ENCODE data around the gene CLCN2.
A peak's percentile ranks its signal among the peaks of the same experiment; 100 is the strongest.
"Not testable (repeated sequence)": the region's sequence is repeated elsewhere in the genome, so short reads cannot be mapped to it uniquely, and the experiment has no call there.

CLCN2 gene

GRCh38 chr3:184345317-184346144 is 15.9 kb downstream of the CLCN2 start:
- no peak for DNase-seq (ENCODE audit: low read depth)

- DNase-seq (ENCODE audit: low read depth), result no peak
Measured at GRCh38 chr3:184344579-184345316, 16.7 kb downstream of the CLCN2 start.

- DNase-seq (ENCODE audit: low read depth), result no peak
Measured at GRCh38 chr3:184343200-184343876, 18.1 kb downstream of the CLCN2 start.

DNA sequence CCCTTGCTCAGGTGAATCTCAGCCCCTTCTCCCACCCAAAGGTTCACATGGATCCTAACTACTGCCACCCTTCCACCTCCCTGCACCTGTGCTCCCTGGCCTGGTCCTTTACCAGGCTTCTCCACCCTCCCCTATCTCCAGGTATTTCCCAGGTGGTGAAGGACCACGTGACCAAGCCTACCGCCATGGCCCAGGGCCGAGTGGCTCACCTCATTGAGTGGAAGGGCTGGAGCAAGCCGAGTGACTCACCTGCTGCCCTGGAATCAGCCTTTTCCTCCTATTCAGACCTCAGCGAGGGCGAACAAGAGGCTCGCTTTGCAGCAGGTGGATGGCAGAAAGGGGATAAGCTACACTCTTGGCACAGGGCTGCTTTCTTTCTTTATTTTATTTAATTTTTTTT is 19.5 kb downstream of the CLCN2 start:
- DNase-seq (ENCODE audit: low read depth), result no peak

GRCh38 chr3:184339451-184340135 is 21.8 kb downstream of the CLCN2 start:
- not testable (repeated sequence) for DNase-seq (ENCODE audit: low read depth)

DNA sequence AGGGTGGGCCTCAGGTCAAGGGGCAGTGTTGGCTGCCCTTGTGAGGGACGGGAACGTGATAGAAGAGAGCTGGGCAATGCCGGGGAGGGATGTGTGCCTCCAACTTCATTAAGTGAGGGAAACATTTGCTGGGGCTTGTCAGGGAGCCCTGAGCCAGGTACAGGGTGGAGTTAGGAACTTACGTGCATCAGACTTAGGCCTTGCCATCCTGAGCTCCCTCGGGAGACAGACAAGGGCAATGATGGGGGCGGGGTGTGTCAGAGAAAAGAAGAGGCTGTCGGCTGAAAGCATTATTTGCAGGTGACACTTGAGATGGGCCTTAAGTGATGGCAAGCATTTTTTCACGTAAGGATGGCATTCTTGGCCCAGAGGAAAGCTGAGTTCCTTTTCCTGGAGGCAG is 22.4 kb downstream of the CLCN2 start:
- no peak for DNase-seq (ENCODE audit: low read depth)

DNA sequence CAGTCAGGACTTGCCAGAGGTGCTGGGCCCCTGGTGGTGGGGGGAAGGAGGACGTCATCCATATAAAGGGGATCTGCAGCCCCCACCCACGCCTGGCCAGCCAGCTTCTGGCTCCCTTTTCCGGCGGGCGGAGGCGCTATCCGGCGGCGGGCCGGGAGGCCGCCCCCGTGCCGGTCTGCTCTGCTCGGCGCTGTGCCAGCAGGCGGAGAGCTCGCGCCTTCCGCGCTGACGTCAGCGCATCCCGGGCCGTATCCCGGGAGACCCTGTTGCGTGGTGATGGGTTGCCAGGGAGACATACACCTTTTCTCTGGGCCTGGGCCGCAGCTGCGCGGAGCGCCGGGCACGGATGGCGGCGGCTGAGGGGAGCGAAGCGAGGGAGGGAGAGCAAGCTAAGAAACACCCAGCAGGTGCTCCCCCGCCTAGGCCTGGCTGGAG is 22.9 kb downstream of the CLCN2 start:
- DNase-seq (ENCODE audit: low read depth), result no peak

- no peak for DNase-seq (ENCODE audit: low read depth)
Measured at GRCh38 chr3:184337981-184338380, 23.4 kb downstream of the CLCN2 start.

DNA sequence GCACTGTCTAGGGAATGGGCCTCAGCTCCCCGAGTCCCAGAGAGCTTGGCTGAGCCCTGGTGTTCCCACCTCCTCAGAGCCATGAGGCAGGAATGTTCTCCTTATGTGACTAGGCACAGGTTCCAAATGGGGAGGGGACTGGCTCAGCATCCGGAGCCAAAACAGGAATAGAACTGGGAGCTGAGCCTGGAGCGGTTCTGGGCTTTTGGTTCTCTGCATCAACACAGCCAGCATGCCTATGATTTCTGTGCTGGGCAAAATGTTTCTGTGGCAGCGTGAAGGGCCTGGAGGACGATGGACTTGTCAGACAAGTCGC is 24.0 kb downstream of the CLCN2 start, which contains the start of gene FAM131A:
Gene FAM131A, plus strand, starts transcription at position 202 of the 316 bp plus-strand sequence. Its CDS starts 31 bp downstream, at position 233.
- no peak for DNase-seq (ENCODE audit: low read depth)

GRCh38 chr3:184336547-184337398 is 24.6 kb downstream of the CLCN2 start:
- no peak for DNase-seq (ENCODE audit: low read depth)

- DNase-seq (ENCODE audit: low read depth), result peak; percentile 86
Measured at GRCh38 chr3:184335661-184336546, 25.5 kb downstream of the CLCN2 start.

DNA sequence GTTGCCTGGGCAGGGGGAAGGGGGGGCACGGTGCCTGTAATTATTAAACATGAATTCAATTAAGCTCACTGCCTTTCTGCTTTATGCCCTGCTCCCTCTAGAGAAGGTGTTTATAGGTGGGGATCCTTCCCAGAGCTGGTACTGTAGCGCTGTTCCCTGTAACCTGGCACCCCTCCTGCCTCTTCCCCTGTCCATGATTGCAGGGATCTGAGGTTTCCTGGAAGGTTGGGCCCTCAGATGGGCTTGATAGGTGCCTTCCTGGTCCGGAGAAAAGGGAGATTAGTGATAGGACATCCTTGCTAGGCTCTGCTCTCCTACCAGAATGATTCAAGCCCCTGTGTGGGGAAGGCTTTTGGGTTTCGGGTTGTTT is 26.1 kb downstream of the CLCN2 start:
- DNase-seq (ENCODE audit: low read depth), result no peak

DNA sequence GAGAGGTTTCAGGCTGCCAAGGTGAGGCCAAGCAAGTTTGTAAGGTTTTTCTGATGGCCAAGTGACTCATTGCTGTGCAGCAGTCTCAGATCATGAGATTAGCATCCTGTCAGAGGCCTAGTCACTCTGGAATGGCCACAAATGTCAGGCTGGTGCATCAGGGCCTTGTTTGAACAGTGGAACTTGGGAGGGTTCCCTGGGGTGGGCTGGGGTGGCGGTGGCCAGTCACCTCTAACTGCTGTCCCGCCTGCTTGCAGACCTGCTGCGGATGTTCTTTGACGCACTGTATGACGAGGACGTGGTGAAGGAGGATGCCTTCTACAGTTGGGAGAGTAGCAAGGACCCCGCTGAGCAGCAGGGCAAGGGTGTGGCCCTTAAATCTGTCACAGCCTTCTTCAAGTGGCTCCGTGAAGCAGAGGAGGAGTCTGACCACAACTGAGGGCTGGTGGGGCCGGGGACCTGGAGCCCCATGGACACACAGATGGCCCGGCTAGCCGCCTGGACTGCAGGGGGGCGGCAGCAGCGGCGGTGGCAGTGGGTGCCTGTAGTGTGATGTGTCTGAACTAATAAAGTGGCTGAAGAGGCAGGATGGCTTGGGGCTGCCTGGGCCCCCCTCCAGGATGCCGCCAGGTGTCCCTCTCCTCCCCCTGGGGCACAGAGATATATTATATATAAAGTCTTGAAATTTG is 26.8 kb downstream of the CLCN2 start:
- peak; percentile 37 for DNase-seq (ENCODE audit: low read depth)

DNA sequence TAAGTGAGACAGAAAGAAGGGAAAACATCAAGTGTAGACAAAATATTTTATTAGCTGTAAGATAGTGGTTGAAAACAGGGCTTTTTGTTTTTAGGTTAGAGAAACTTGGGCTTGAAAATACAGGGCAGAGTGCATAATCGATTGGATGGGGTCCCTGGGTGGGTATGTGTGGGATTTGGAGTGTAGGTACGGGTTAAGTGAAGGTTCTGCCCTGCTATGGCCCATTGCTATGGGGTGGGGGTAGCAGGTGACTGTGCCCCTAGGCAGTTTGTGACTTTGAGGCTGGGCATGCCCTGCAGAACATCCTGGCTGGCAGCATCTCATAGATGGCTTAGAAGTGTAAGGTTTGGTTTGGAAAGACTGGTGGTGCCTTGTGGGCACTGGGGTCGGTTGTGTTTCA is 27.7 kb downstream of the CLCN2 start:
- no peak for DNase-seq (ENCODE audit: low read depth)

DNA sequence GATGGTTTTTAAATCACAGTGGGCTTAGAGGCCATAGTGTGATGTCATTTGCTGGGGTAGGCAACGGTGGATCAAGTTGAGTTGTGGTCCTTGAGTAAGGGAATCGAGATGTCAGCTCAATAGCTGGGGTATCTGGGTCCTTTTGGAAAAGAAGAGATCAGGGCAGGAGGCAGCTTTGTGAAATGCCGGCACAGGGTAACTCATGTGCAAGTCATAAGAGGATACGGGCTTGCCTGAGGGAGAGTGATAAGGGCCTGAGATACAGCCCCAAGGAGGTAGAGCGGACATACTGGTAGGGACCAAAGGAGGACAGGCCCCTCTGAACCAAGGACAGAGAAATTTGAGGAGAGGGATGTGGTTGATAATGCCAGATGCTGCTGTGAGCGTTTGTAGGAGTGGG is 28.2 kb downstream of the CLCN2 start:
- DNase-seq (ENCODE audit: low read depth), result no peak

DNA sequence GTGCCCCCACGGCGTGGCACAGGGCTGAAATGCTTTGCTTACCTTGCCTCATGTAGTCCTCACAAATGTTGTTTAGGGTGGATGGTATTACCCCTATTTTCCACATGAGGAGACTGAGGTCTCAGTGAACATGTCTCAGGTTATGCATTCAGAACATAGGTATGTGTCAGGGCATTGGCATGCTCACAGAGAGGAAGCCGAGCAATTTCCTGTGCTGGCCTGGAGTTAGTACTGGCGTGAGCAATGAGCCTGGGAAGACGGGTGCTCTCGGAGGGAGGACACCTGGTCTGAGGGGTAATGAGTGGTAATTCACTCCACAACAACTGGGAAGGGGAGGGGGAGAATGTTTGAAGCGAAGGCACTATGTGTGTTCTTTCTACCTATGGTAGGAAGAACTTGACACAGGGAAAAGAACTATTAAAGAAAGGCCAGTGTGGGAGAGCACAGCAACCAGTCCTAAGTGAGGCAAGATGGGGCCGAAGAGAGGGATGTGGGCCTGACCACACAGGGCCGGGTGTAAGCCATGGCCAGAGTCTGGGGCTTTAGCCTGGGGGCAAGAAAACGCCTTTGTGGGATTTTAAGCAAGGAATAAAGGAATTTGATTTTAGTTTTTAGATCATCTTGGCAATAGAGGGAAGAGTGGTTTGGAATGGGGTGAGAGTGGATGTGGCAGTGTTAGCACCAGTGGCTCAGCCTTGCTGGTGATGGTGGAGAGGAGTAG is 28.9 kb downstream of the CLCN2 start:
- DNase-seq (ENCODE audit: low read depth), result no peak

DNA sequence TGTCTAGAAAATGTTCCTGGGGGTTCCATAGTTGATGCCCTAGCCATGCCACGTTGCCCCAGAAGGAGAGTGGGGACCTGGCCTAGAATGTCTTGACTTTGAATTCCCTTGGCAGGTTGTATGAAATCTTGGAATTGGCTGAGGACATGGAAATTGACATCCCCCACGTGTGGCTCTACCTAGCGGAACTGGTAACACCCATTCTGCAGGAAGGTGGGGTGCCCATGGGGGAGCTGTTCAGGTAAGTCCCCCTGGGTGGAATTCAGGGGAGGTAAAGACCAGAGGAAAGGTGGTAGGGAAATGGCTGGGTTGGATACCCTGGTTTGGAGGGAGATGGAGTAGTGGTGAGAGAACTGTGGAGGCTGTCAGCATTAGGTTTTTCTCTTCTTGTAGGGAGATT is 32.9 kb downstream of the CLCN2 start:
- no peak for DNase-seq (ENCODE audit: low read depth)

GRCh38 chr3:184327171-184327570 is 34.2 kb downstream of the CLCN2 start:
- no peak for DNase-seq (ENCODE audit: low read depth)

All from activated T-cell treated with anti-CD3 and anti-CD28 coated beads for 48 hours (primary cell).